GM12873 (cell line): ENCODE measurements around the gene KSR1.

ENCODE experiments used
- TF ChIP-seq, protein P1 (sequence below): IDR thresholded peaks from 2 replicates; pipeline ENCODE4 v1.5.1; 2012; ENCODE audit warnings: low read depth, mild to moderate bottlenecking, moderate library complexity, low read length, control low read depth; ENCODE audit not compliant: insufficient read depth; ENCODE audit errors: missing control alignments

Gene KSR1

DNA sequence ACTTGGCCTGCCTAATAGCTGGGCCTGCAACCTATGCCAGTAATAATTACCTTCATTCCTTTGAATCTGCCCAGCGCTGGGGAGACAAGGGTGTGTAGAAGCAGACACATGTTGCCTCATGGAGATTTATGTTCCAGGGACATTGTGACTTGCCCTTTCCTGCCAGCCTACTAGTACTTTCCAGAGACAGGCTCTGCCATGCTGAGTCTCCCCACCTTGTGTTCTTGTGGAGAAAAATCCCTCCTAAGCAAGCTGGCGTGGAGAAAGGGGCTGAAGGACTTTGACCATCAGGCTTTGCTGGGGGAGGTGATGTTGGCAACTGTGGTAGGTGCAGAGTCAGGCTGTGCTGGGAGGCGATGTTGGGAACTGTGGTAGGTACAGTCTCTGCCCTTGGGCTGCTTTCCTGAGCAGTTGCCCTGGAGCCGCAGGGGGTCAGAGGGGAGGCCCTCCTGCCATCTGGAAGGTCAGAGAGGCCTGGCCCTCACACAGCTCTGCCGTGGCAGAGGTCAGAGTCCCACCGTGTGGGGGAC, 4.0 kb downstream of the KSR1 start:
- TF ChIP-seq, protein P1, sequence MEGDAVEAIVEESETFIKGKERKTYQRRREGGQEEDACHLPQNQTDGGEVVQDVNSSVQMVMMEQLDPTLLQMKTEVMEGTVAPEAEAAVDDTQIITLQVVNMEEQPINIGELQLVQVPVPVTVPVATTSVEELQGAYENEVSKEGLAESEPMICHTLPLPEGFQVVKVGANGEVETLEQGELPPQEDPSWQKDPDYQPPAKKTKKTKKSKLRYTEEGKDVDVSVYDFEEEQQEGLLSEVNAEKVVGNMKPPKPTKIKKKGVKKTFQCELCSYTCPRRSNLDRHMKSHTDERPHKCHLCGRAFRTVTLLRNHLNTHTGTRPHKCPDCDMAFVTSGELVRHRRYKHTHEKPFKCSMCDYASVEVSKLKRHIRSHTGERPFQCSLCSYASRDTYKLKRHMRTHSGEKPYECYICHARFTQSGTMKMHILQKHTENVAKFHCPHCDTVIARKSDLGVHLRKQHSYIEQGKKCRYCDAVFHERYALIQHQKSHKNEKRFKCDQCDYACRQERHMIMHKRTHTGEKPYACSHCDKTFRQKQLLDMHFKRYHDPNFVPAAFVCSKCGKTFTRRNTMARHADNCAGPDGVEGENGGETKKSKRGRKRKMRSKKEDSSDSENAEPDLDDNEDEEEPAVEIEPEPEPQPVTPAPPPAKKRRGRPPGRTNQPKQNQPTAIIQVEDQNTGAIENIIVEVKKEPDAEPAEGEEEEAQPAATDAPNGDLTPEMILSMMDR = no peak

DNA sequence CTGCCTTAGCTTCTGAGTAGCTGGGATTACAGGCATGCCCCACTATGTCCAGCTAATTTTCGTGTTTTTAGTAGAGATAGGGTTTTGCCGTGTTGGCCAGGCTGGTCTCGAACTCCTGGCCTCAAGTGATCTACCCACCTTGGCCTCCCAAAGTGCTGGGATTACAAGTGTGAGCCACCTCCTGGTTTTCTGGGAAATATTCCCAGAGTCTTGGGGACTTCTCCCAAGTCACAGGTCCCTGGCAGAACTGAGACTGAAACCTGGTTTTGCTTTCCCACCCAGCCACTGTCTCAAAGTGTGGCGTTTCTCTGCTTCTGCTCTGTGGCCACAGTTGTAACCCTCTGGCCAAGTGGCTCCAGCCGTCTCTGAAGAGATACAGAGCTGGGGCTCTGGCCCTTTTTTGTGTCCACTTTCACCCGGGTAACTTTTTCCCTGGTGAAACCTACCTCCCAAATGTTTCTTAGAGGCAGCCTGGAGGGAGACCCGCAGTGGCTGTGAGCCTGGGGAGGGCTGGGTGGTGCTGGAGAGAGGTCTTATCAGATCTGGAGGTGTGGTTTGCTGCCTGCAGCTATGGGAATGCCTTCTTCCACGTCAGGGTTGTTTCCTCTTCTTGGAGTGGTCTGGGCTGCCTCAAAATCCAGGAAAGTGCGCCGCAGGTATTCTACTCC, 5.1 kb downstream of the KSR1 start:
- TF ChIP-seq, protein P1 = no peak

- TF ChIP-seq, protein P1 = no peak
Measured at GRCh38 chr17:27462149-27462548, 5.9 kb downstream of the KSR1 start.

DNA sequence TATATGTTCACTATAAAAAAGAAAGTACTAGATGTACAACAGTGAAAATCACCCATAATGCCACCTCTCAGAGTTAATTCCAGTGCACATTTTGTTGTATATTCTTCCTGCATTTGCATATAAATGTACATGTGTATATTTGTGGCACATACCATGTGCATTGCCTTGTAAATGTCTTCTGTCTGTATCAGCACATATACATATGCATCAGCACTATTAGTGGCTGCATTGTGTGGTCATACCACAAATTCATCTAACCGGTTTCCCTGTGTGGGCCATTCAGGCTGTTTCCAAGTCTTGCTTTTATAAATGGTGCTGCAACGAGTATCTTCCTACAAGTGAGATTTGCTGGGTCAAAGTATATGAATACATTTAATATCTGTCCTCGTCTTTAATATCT, 6.5 kb downstream of the KSR1 start:
- TF ChIP-seq, protein P1 = no peak

GRCh38 chr17:27463235-27463677, 7.0 kb downstream of the KSR1 start:
- TF ChIP-seq, protein P1 = no peak

DNA sequence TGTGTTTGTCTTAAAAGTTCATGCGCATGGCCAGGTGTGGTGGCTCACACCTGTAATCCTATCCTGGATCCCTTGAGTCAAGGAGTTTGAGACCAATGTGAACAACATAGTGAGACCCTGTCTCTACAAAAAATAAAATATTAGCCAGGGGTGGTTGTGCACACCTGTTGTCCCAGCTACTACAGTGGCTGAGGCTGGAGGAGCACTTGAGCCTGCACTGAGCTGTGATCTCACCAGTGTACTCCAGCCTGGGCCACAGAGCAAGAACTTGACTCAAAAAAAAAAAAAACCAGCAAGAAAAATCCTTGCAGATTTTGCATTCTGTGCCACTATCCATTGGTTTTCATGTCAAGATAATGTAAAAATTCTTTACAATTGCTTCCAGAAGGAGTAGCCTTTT, 8.2 kb downstream of the KSR1 start:
- TF ChIP-seq, protein P1 = no peak

DNA sequence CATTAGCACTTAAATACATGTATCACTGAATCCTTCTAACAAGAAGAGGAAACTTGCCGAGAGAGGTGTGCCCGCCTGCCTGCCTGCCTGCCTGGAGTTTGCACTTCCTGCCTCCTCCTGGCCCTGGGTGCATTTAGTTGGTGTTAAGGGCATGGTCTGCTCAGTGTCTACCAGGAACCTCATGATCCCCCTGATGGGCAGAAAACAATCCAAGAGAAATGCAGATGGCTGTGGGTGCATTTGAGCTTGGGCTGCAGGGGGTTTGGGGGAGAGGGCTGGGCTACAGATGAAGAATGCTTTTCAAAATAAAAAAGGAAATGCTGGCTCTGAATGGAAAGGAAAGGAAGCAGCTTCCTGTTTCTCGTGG, 10.1 kb downstream of the KSR1 start:
- TF ChIP-seq, protein P1 = no peak
